GM19193 (cell line): ENCODE data around the gene PKNOX2.

Source experiments
- POLR2A ChIP-seq: IDR thresholded peaks from 4 replicates; pipeline ENCODE4 v1.6.1; 2011; ENCODE audit not compliant: insufficient read depth, insufficient read length; ENCODE audit errors: extremely low read depth

Gene PKNOX2

DNA sequence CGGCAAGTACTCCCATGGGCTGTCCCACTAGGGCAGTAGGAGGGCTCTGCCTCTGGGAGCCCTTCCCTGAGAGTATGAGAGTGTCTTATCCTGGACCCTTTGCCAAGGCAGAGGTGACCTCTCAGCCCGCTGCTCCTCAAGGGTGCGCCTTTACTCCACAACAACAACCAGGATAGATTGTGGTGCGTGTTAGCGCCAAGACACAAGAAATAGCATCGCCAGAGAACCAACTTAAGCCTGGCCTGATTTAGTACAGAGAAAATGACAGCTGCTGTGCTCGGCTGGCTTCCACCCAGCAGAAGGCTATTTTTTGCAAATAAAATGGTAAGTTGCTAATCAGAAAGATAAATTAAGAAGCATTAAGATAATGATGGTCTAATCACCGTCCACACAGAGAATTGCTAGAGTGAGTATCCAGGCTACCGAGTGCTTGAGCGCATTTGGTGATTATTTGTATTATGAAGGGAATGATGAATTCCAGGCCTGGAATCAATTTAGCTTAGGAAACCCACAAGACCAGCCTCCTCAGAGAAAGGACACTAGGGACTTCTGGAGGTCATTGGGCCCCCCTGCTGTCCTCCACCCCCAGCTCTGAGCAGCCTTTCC lies 119.8 kb downstream of the PKNOX2 start:
- TF ChIP-seq POLR2A: no peak

- TF ChIP-seq POLR2A: no peak
Measured at GRCh38 chr11:125285844-125286243, 121.3 kb downstream of the PKNOX2 start.

GRCh38 chr11:125286486-125286885 lies 121.9 kb downstream of the PKNOX2 start:
- no peak for TF ChIP-seq POLR2A

DNA sequence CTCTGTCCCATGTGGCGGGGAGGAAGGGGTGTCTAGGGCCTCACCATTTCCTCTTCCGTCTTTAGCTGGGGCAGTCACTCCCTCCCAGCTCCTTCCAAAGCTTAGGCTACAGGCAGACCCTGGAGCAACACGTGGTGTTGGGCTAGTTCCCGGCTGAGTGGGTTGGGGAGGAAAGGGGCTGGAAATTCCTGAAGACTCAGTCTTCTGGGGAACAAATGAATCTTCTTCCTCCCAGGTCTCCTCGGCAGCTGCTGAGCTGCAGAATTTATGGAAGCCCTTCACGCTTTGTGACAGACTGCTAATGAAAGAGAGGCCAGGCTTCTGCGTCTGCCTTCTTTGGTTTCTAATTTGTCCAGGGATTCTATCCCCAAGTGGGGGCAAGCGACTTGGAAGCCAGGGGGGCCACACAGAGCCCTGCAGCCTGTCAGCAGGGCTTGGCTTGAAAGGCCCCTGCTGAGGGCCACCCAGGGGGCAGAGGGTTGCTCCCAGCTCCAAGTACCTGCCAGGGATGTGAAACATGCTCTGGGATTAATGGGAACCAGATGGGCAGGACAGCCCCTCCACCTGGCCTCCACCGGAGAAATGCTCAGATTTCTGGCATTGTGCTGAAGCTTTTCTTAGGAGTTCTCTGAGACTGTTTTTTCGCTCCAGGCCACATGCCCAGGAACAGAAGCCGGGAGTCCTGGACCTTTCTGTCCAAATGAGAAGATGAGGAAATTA lies 123.1 kb downstream of the PKNOX2 start:
- TF ChIP-seq POLR2A: no peak

DNA sequence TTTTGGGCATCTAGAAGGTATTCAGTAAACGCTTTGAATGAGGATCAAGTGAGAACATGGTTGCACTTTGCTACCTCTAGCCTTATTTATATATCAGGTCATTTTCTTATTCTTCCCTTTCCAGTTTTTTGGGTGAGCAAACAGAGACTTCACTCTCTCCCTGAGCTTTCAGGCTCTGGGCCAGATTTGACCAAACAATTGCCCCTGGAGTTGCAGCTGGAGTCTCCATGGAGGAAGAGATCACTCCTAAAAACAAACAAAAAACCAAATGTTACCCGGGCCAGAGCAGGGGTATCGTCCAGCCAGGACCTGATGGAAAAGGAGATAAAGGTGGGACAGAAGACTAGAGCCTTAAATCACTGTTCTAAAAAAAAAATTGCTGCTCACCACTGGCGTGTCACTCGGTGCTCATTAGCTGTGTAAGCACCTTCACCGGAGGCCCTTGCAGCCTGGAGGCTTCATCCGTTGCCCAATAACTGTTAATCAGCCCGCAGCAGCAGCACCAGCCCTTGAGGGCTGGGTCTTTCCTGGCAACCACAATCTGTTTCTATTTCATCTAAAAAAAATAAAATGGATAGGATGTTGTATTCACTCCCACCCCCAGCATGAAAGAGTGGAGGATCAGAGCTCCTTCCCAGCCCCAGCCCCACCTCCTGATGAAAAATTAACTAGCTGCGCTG lies 125.0 kb downstream of the PKNOX2 start:
- TF ChIP-seq POLR2A: no peak

DNA sequence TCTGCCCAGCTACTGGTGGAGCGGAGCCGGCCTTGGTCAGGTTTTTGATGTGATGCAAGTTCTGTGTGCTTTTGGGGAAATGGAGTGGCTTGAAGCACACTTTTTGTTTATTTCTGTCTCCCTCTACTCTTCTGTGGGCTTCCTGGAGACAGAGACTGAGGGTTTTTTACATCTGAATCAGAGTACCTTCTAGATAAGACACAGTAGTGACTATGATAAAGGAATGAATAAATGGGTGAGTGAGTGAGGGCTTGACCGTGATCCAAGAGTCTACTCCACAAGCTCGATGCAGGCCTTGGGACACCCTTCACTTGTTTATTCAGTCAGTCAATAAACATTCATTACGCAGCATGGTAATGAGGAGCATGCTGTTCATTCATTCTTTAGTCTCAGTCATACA lies 125.7 kb downstream of the PKNOX2 start:
- TF ChIP-seq POLR2A: no peak

GRCh38 chr11:125292100-125292499 lies 127.5 kb downstream of the PKNOX2 start:
- TF ChIP-seq POLR2A: no peak

DNA sequence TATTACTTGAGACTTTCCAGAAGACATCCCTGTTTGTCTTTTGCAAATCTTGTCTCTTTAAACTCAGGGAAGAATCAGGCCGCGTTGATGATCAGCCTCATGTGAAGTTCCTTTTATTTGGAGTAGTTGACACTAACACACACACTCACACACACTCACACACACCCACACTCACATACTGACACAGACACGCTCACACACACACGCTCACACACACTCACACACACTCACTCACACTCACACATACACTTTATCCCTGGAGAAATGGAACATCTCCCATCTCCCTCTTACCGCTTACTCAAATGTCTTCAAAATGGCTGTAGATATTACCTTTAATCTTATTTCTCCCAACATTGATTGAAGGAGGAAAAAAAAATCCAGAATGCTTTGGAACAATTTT lies 129.0 kb downstream of the PKNOX2 start:
- no peak for TF ChIP-seq POLR2A

DNA sequence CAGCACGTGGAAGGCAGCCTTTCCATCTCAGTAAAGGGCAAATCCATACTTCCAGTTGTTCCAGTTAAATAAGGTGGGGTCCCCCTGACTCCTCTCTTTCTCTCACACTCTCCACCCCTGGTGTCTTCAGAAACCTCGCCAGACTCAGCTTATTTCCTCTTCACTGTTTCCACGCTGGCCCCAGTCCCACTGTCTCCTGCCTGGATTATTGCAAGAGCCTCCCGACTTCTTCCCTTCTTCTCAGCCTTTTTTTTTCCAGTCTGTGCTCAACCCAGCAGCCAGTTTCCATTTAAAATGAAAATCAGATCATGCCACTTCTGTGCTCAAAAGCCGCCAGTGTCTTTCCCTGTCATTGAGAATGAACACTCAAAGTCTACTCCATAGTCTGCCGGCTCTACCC lies 131.4 kb downstream of the PKNOX2 start:
- no peak for TF ChIP-seq POLR2A

DNA sequence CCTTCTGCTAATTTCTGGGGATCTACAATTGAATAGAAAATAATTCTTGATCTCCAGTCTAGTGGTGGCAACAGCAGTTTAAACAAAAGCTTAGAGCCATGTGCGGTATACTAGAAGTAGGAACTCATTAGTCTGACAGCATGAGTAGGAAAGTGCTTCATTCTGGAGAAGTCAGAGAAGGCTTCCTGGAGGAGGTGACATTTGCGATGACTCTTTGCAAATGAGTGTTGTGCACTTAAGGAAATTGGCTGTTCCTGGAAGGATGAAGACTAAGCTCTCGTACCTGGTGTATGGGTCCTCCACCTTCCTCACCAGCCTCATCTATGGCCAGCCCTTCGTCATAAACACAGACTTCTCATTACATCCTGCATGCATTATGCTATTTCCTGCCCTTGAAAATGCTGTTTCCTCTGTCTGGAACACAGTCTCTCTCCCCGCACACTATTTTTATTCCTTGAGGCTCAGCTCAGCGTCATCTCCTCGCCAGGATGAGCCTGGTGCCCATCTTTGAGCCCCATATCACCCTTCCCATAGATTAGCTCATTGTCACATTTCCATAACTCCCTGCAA lies 132.9 kb downstream of the PKNOX2 start:
- no peak for TF ChIP-seq POLR2A

DNA sequence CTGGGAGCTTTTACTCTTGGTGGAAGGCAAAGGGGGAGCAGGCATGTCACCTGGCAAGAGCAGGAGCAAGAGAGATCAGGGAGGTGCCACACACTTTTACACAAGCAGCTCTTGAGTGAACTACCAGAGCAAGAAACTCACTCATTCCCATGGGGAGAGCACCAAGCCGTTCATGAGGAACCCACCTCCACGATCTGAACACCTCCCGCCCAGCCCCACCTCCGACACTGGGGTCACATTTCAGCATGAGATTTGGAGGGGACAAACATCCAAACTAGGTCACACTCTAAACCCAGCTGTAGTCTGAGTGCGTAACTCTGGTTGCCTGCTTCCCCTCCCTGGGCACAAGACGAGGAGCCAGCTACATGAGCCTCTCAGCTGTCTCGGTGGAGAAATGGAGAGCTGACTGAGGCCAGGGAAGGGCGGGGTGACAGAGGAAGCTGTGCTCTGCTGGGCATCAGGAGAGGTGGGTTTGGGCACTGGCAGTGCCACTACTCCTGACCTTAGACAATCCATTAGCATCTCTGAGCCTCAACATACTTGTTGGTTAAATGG lies 134.6 kb downstream of the PKNOX2 start:
- TF ChIP-seq POLR2A: no peak

GRCh38 chr11:125299821-125300220 lies 135.3 kb downstream of the PKNOX2 start:
- no peak for TF ChIP-seq POLR2A

DNA sequence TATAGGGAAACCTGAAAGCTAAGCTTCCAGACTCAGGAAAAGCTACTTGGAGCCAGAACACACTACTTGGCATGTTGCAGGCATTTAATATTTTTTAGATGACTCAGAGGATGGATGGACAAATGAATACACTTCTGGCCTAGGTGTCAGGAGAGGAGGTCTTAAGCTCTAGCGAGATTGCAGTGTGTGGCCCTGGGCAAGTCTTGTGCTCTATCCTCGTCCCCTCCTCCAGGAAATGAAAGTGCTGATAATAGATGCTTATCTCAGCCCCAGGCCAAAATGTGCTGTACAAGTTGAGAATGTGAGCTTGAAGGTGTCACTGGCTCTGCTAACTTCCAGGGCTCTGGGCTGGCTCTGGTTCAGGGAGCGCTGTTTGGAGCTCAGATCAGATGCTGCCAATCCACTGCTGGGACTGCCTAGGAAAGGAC lies 136.3 kb downstream of the PKNOX2 start:
- TF ChIP-seq POLR2A: no peak

- no peak for TF ChIP-seq POLR2A
Measured at GRCh38 chr11:125301346-125301745, 136.8 kb downstream of the PKNOX2 start.

GRCh38 chr11:125303186-125303585 lies 138.6 kb downstream of the PKNOX2 start:
- no peak for TF ChIP-seq POLR2A
